ENCODE results near the gene CD163. TPM values are rescaled to one million over a fixed set of nuclear protein-coding genes. Genes with fewer than 3 reads are reported as not detected.

The CD163 gene
- total RNA-seq, 1 experiment from 2014 or later = not detected

DNA sequence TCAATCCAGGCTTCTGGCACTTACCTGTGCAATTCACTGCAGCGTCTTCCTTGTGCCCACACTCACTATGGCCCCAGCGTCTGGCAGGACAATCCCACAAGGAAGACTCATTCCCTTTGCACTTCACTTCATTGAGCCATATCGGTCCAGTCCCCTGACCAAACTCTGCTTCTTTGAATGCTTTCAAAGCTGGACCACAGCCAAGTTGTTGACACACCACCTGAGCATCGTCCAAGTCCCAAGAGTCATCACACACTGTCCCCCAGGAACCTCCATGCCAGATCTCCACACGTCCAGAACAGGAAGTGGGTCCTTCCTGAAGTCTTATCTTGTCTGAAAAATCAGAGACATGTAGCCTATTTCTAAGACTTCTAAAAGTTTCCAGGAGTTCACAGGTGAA is 20.2 kb downstream of the CD163 start:
- intact Hi-C loops (cut with micrococcal nuclease) = no loop called here
- Mint-ChIP-seq H3K4me3 (ENCODE audit: unreplicated experiment) (no peak overlapping the region), H3K9me3 (ENCODE audit: unreplicated experiment) (no peaks in the 10 kb centered on the region), H3K36me3 (ENCODE audit: insufficient read depth, unreplicated experiment) (no peaks in the 10 kb centered on the region), H3K27me3 (ENCODE audit: insufficient read depth, unreplicated experiment) (no peaks in the 10 kb centered on the region), H3K4me1 (ENCODE audit: insufficient read depth, unreplicated experiment) (no peaks in the 10 kb centered on the region), H3K27ac (ENCODE audit: low read depth, unreplicated experiment) (no peak overlapping the region)
- TF ChIP-seq, protein P1, sequence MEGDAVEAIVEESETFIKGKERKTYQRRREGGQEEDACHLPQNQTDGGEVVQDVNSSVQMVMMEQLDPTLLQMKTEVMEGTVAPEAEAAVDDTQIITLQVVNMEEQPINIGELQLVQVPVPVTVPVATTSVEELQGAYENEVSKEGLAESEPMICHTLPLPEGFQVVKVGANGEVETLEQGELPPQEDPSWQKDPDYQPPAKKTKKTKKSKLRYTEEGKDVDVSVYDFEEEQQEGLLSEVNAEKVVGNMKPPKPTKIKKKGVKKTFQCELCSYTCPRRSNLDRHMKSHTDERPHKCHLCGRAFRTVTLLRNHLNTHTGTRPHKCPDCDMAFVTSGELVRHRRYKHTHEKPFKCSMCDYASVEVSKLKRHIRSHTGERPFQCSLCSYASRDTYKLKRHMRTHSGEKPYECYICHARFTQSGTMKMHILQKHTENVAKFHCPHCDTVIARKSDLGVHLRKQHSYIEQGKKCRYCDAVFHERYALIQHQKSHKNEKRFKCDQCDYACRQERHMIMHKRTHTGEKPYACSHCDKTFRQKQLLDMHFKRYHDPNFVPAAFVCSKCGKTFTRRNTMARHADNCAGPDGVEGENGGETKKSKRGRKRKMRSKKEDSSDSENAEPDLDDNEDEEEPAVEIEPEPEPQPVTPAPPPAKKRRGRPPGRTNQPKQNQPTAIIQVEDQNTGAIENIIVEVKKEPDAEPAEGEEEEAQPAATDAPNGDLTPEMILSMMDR (IDR thresholded peaks at IDR 0.05; ENCODE audit: unreplicated experiment) = no peak
- DNase-seq (ENCODE audit: unreplicated experiment) = peak; percentile 43
- no TSS peak for BruUV-seq (replicated peaks)
- ChIA-PET POLR2A (no interaction called here), CTCF (interaction anchor here (0.5 to 0.7 kb wide), 2 partner anchors 52 to 387 kb away, joined by 3 read pairs; no protein-coding TSS in a partner anchor)

DNA sequence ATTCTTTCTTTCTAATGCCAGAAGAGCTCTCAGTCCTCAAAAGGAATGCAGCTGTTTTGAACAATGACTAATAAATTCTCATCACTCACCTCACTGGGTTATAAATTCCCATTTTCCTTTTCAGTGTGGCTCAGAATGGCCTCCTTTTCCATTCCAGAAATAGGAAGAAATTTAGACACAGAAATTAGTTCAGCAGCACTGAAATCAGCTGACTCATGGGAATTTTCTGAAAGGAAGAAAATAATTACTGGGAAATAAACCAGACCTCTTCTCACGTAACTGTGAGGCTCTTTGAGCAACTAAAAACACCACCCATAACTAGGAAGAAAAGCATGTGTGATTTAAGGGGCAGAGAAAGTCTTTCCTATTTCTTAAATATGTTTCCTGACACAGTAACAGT is 23.8 kb downstream of the CD163 start:
- BruUV-seq (replicated peaks) = no TSS peak
- Mint-ChIP-seq H3K4me3 (ENCODE audit: unreplicated experiment) (no peak overlapping the region), H3K4me1 (ENCODE audit: insufficient read depth, unreplicated experiment) (no peaks in the 10 kb centered on the region), H3K27me3 (ENCODE audit: insufficient read depth, unreplicated experiment) (peaks cover 3% of the 10 kb centered on the region), H3K27ac (ENCODE audit: low read depth, unreplicated experiment) (no peak overlapping the region), H3K9me3 (ENCODE audit: unreplicated experiment) (peaks cover under 1% of the 10 kb centered on the region), H3K36me3 (ENCODE audit: insufficient read depth, unreplicated experiment) (no peaks in the 10 kb centered on the region)
- TF ChIP-seq, protein P1 (IDR thresholded peaks at IDR 0.05; ENCODE audit: unreplicated experiment) = no peak
- ChIA-PET CTCF (interaction anchor here (0.6 to 2.2 kb wide), 2 partner anchors 19 to 31 kb away, joined by 3 to 7 read pairs; no protein-coding TSS in a partner anchor), POLR2A (no interaction called here)
- DNase-seq (ENCODE audit: unreplicated experiment) = no peak
- intact Hi-C loops (cut with micrococcal nuclease) = no loop called here

DNA sequence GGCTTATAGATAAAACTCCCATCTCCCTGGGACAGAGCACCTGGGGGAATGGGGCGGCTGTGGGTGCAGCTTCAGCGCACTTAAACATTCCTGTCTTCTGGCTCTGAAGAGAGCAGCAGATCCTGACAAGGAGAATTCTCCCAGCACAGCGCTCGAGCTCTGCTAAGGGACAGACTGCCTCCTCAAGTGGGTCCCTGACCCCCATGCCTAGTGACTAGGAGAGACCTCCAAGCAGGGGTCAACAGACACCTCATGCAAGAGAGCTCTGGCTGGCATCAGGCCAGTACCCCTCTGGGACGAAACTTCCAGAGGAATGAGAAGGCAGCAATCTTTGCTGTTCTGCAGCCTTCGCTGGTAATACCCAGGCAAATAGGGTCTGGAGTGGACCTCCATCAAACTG is 31.5 kb downstream of the CD163 start:
- ChIA-PET CTCF (interaction anchor here (4.1 kb wide), 1 partner anchor 11 kb away, joined by 19 read pairs; no protein-coding TSS in a partner anchor), POLR2A (no interaction called here)
- no TSS peak for BruUV-seq (replicated peaks)
- Mint-ChIP-seq H3K9me3 (ENCODE audit: unreplicated experiment) (peaks cover 13% of the 10 kb centered on the region), H3K4me1 (ENCODE audit: insufficient read depth, unreplicated experiment) (no peaks in the 10 kb centered on the region), H3K36me3 (ENCODE audit: insufficient read depth, unreplicated experiment) (no peaks in the 10 kb centered on the region), H3K27me3 (ENCODE audit: insufficient read depth, unreplicated experiment) (peaks cover 39% of the 10 kb centered on the region), H3K27ac (ENCODE audit: low read depth, unreplicated experiment) (no peak overlapping the region), H3K4me3 (ENCODE audit: unreplicated experiment) (no peak overlapping the region)
- TF ChIP-seq, protein P1 (IDR thresholded peaks at IDR 0.05; ENCODE audit: unreplicated experiment) = no peak
- DNase-seq (ENCODE audit: unreplicated experiment) = no peak
- intact Hi-C loops (cut with micrococcal nuclease) = no loop called here

DNA sequence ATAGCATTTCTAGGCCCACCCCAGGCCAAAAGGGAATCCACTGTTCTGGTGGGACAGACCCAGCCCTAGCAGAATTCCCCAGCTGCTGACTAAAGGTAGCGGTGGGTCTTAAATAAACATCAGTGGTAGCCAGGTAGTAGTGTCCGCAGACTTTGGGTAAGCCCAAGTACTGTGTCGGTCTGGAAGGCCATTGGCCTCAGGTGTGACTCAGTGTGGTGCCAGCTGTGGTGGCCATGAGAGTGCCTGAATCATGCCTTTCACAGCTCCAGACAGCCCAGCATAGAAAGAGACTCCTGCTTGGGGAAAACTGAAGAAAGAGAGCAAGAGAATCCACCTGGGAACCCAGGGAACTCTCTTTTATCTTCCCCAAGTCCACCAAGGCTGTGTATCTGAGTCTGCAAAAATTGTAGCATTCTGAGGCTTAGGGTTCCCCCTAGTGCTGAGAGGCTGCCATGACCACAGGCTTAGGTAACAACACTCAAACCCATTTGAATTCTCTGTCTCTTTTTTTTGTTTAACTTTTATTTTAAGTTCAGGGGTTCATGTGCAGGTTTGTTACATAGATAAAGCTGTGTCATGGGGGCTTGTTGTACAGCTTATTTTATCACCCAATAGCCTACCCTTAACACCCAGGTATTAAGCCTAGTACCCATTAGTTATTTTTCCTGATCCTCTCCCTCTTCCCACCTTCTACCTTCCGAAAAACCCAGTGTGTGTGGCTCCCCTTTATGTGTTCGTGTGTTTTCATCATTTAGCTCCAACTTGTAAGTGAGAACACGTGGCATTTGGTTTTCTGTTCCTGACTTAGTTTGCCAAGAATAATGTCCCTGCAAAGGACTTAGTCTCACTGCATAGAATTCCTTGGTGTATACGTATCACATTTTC is 43.0 kb downstream of the CD163 start:
- BruUV-seq (replicated peaks) = no TSS peak
- no peak overlapping the region for H3K4me3 Mint-ChIP-seq (ENCODE audit: unreplicated experiment)
- ChIA-PET POLR2A (no interaction called here), CTCF (interaction anchor here (0.6 to 8.9 kb wide), 73 partner anchors 8 to 993 kb away, joined by 3 to 135 read pairs (median 4); no protein-coding TSS in a partner anchor)
- peaks cover 5% of the 10 kb centered on the region for H3K4me1 Mint-ChIP-seq (ENCODE audit: insufficient read depth, unreplicated experiment)
- DNase-seq (ENCODE audit: unreplicated experiment) = peak; percentile 69
- H3K9me3 Mint-ChIP-seq (ENCODE audit: unreplicated experiment) = no peaks in the 10 kb centered on the region
- intact Hi-C loops (cut with micrococcal nuclease) = loop anchor here (1.0 to 5.0 kb wide), 5 partner anchors 86 to 318 kb away; no protein-coding TSS in a partner anchor
- H3K36me3 Mint-ChIP-seq (ENCODE audit: insufficient read depth, unreplicated experiment) = no peaks in the 10 kb centered on the region
- TF ChIP-seq, protein P1 (IDR thresholded peaks at IDR 0.05; ENCODE audit: unreplicated experiment) = peak; percentile 95
- H3K27ac Mint-ChIP-seq (ENCODE audit: low read depth, unreplicated experiment) = no peak overlapping the region
- H3K27me3 Mint-ChIP-seq (ENCODE audit: insufficient read depth, unreplicated experiment) = peaks cover 5% of the 10 kb centered on the region
